ENCODE data around the gene PRICKLE2. TPM values are rescaled to one million over a fixed set of nuclear protein-coding genes. Genes with fewer than 3 reads are reported as not detected.

Gene PRICKLE2
- total RNA-seq, 1 donor from 2014 or later: 34.0 TPM

DNA sequence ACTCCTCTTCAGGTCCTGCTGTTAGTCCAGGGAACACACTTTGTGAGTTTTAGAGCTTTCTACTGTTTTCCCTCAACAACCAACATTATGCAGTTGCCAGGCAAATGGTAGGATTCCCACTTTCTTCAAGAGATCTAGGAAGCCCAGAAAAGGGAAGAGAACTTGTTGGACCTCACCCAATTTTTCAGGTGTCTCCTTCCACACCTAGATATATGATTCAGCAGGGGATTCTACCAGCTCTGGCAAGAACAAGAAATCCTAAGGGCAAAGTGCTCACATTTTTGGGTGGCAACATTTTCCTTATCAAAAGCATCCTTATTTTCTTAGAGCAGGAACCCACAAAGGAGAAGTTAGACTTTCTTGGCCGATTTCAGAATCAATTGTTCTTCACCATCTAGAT is 57.4 kb downstream of the PRICKLE2 start:
- intact Hi-C loops (cut with DNase I): loop anchor here (10.0 kb wide), 1 partner anchor 133 kb away; no protein-coding TSS in a partner anchor

DNA sequence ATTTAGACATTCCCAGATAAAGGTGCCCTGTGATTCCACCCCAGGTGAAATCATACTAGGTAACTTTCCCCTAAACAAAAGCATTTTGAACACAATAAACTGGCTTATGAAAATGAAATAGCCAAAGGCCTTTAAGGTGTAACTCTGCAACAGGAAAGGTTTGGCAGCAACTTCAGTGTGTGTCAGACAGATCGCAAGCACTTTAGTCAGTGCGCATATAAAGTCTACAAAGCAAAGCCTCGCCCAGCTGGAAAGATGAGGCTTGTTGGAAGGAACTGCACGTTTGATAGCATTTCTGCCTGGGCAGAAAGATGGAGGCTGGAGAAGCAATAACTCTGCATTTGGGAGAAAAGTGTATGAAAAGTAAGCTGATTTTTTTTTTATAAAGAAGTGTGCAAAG is 57.9 kb downstream of the PRICKLE2 start:
- intact Hi-C loops (cut with DNase I): loop anchor here (10.0 kb wide), 1 partner anchor 133 kb away; no protein-coding TSS in a partner anchor
- DNase-seq (ENCODE audit: low spot score) (no peak), ATAC-seq (no peak)

More for the DNA sequence above, 57.4 kb downstream of the PRICKLE2 start:
- DNase-seq (ENCODE audit: low spot score) (no peak), ATAC-seq (no peak)

DNA sequence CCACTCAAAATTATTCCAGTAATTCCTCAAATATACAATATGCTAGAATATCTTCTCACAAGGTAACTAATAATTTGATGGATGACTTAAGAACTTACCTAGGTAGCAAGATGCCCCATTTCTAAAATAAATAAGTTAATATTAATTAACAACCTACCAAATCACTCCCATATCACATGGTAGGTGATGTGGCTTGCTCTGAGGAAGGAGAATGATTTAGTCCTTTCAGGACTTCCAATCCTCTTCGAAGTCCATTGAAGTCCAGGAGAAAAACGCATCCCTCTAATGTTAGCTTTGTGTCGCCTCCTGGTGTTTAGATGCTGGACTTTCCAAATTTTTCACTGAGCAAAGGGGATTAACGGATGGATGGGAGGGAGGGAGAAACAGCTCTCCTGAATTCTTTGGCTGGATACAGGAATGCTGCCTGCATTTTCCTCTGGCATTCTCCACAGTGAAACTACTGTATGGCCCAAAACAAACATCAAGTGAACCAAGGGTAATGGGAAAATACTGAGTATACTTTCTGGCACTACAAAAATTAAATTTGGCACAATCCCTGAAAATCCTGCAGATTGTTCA is 58.6 kb downstream of the PRICKLE2 start:
- intact Hi-C loops (cut with DNase I): loop anchor here (10.0 kb wide), 1 partner anchor 132 kb away; no protein-coding TSS in a partner anchor
- no peak for DNase-seq (ENCODE audit: low spot score)
- peak; percentile 68 for ATAC-seq

DNA sequence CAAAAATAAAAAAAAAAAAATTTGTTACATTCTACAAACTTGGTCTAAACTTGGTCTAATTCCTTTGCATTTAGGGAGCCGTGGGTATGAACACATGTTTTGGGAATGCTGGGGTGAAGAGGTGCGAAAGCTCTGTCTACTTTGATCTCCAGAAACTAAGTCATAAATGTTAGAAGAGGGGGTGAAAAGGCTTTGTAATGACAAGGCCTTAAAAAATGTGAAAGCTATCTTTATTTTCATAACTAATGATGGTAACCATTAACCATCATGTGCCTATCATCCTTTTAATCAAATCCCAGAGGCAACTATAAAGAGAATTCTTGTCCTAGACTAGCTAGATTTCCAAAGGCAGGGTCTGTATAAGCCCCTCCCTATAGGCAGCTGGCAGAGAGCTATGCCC is 60.9 kb downstream of the PRICKLE2 start:
- no peak for DNase-seq (ENCODE audit: low spot score)
- intact Hi-C loops (cut with DNase I): loop anchor here (10.0 kb wide), 1 partner anchor 130 kb away; no protein-coding TSS in a partner anchor
- no peak for ATAC-seq

DNA sequence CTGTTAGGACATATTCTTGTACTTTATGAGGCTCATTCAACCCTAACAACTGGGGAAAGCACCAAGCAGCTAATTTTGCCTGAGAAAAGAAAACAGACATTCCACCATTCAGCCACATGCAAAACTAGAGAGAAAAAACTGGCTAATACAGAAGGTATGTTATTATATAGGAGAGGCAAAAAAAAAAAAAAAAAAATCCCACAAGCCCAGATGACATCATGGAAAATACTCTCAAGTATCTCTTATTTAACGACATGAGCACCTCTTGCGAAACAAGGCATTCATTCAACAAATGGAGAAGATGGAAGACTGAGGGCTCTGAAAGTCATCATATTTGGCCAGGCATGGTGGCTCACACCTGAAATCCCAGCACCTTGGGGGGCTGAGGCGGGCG is 61.5 kb downstream of the PRICKLE2 start:
- intact Hi-C loops (cut with DNase I): loop anchor here (10.0 kb wide), 1 partner anchor 129 kb away; no protein-coding TSS in a partner anchor
- ATAC-seq (peak; percentile 11), DNase-seq (ENCODE audit: low spot score) (no peak)

DNA sequence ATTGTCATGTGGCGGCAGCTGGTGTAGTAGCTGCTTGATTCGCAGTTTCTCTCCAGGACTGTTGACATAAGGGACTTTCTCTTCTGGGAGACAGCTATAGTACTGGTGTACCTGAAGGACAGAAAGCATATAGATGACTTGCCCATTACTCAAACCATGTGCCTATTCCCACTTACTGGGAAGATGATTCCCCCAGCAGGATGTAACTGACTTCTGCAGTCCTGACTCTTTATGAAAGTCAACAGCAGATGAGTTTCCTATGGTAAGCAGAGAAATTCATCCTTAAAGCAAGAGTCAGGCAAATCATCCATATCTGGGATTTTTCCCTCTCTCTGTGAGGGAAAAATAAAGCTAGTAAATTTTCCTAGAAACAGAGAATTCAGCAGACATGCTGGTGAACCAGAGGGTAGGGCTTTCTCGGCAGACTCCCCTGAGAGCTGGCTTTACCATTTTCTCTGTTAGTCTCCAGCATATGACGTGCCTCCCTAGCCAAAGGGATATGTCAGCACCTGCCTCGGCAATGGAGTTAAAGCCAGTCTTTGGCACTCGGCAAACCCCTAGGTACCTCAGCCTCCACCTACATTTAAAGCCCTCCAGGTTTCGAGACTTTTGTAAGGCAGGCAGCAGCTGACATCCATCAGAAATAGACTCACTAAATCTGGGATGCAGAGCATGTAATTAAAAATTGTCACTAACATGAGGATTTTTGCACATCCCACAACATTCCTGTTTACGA is 62.1 kb downstream of the PRICKLE2 start:
- intact Hi-C loops (cut with DNase I): loop anchor here (10.0 kb wide), 1 partner anchor 128 kb away; no protein-coding TSS in a partner anchor
- DNase-seq (ENCODE audit: low spot score): no peak

DNA sequence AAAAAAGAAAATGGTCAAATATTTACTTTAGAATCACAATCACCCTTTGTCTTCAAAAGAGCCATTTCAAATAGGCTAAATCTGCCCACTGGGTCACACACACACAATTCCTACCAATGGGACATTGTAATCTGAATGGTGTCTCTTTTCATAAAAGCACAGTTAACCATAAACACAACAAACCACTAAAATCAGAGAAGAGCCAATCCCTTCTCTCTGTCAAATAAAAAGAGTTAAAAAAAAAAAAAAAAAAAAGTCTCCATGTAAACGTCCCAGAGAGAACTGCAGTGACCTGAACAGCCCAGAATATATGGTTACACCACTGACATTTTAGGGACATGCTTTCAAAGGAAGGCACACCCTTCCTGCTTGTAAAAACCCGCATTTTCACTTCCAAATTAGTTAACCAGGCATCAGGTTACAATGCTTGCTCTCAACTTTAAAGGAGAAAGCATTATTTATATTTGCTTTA is 63.7 kb downstream of the PRICKLE2 start:
- DNase-seq (ENCODE audit: low spot score) (no peak), ATAC-seq (no peak)
- intact Hi-C loops (cut with DNase I): loop anchor here (10.0 kb wide), 1 partner anchor 127 kb away; no protein-coding TSS in a partner anchor

More for the DNA sequence above, 62.1 kb downstream of the PRICKLE2 start:
- no peak for ATAC-seq

DNA sequence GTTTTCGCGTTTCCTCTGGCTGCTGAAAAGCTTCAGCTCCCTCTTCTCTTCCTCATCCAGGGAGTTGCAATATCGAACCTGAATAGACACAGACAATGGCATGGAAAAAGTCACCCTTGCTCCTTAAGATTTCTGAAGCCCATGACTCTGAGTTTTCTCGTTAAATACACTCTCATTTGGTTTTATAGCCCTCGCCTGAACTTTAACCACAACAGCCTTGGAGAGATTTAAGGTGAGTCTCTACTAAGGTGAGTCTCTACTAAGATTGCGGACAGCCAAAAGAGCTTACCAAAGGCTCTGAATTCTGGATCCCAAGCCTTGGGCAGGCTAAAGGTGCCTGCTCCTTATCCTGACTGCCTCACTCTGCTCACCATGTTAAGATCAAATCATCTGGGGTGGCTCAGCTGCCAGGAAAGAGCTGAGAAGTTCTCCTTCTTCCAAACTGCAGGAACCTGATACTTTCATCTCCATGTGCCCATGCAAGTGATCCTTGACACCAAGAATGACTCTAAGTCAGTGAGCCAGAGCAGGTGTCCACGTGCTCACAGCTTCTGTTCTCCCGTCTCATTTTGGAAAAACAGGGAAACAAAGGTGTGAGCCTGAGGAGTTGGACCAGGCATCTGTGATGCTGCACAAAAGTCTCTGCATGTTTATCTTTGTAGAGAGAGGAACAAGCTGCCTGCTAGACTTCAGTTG is 65.1 kb downstream of the PRICKLE2 start:
- ATAC-seq (no peak), DNase-seq (ENCODE audit: low spot score) (no peak)
- intact Hi-C loops (cut with DNase I): loop anchor here (10.0 kb wide), 1 partner anchor 125 kb away; no protein-coding TSS in a partner anchor

DNA sequence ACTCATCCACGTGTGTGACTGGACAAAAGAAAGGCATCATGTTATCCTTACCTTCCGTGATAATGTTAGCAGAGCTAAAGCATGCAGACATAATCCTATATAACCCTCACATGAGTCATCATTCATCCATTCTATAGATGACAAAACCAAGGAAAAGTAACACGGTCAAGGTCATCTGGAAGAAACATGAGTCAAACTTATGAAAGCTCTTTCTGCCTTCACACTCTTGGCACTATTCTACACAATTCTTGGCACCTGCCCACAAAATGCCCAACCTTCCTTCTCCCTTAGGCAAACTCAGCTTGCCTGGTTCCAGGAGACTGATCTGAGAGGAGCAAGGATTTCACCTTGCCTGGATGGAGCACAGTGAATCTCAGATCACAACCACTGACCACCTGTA is 66.9 kb downstream of the PRICKLE2 start:
- intact Hi-C loops (cut with DNase I): no loop called here
- DNase-seq (ENCODE audit: low spot score): no peak
- no peak for ATAC-seq

DNA sequence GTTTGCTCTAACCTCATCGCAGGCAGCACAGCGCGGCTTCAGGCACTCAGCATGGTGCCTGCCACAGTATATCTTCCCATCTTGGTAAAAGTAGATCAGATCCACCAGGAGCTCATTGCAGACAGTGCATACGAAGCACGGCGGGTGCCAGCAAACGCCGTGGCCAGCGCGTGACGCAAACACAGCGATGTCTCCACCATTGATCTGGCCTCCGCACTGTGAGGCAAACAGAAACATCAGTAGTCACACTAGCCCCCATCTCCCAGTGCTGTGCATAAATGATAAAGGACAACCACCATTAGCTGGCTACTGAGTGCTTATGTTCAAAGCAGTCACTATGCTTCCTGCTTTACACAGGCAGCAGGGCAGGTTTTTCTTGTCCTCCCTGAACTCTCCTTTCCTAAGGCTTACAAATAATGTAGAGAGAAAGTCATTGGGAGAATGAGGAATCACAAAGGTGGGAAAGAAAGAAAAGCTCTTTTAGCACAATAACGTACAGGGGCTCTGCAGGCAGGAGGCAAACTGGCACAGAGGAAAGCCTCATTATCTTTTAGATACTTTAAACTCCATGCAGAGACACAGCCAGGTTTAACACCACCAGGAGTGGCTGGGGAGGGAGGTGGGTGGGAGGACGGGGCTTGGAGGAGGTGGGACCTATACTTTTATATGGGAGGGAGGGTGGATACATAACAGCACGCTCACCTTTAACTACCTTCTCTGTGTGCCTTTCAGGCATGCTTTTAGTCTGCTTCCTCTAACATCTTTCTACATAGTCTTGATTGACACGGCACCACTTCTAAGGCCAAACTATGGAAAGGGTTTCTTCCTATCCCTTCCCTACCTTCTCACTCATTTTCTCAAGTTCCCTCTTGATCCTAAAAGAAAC is 67.9 kb downstream of the PRICKLE2 start:
- intact Hi-C loops (cut with DNase I): no loop called here
- no peak for ATAC-seq

DNA sequence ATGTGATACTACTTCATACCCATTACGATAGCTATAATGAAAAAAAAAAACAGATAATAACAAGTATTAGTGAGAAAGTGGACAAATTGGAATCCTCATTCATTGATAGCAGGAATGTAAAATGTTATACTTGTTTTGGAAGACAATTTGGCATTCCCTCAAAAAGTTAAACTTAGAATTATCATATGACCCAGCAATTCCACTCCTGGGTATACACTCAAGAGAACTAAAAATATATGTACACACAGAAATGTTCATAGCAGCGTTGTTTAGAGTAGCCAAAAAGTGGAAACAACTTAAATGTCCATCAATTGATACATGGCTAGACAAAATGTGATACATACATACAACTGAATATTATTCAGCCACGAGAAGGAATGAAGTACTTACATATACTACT is 69.9 kb downstream of the PRICKLE2 start:
- DNase-seq (ENCODE audit: low spot score) (no peak), ATAC-seq (no peak)
- intact Hi-C loops (cut with DNase I): no loop called here

More for the DNA sequence above, 67.9 kb downstream of the PRICKLE2 start:
- no peak for DNase-seq (ENCODE audit: low spot score)

DNA sequence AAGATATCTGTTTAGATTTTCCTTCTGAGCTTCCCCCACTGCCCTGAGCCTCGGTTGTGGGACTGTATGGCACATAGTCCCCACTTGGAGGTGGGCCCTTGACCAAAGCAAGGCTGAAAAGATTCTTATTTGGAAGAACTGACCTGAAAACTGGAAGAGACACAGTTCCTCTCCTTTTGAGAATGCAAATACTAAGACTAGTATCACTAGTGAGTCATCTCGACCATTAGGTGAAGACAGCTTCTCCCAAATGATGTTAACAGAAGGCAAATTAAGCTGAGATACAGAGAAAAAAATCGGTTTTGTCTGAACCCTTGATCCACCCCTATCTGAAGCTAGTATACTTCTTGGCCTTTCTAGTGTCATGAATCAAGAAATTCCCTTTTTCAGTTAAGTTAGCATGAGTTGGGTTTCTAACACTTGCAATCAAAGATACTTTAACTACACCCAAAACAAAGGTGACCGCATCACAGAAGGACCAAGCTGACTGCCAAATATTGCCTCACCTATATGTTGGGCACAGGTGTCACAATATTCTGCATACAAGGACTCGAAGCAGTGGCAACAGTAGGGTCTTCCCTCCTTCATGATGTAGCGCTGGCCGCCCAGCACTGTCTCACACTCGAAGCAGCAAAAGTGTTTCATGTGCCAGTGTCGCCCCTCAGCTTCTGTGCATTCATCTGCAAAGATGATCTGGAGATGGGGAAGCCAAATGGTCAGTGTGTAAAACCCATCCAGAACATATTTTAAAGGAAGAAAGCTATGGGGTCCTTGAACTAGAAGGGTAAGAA is 72.4 kb downstream of the PRICKLE2 start:
- DNase-seq (ENCODE audit: low spot score) (no peak), ATAC-seq (no peak)
- intact Hi-C loops (cut with DNase I): no loop called here

DNA sequence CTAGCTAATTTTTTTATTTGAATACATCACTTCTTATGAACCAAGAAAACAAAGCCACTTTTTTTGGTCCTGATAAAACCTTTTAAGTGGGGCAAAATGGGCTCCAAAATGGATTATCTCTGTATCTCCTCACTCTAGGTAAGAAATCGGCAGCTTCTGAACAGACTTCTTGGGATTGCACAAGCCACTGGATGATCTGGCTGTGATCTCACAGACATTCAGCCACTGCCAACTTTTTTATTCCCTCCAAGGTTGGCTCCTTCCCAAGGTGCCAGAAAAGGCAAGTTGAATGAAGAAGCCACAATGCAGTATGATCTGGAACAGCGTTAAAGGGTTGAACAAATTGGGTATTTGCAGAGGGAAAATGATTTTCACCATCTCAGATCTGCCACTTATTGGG is 73.2 kb downstream of the PRICKLE2 start:
- intact Hi-C loops (cut with DNase I): no loop called here
- ATAC-seq (peak; percentile 33), DNase-seq (ENCODE audit: low spot score) (no peak)

DNA sequence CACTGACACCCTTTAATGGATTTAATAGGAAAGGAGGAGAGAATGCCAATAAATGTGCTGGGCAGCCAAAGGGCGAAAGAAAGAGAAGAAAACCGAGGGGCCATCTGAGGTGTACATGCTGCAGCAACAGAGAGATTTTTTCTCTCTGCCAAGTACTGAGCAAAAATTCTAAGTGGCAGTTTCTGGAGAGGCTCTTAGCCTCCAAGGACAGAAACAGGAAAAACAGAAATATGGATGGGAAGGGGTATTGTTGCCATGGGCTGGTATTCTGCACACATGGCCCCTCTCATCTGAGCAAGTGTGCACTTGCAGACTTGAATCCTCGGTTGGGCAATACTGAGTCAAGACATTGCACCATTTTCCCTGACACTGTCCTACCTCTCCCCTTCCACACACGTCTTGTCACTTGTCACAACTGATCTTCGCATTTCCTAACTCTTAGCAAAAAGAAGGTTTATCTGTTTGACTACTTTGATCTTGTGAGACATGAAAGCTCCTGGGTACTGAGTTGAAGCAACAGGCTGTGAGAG is 73.9 kb downstream of the PRICKLE2 start:
- DNase-seq (ENCODE audit: low spot score): no peak
- ATAC-seq: no peak
- intact Hi-C loops (cut with DNase I): no loop called here

DNA sequence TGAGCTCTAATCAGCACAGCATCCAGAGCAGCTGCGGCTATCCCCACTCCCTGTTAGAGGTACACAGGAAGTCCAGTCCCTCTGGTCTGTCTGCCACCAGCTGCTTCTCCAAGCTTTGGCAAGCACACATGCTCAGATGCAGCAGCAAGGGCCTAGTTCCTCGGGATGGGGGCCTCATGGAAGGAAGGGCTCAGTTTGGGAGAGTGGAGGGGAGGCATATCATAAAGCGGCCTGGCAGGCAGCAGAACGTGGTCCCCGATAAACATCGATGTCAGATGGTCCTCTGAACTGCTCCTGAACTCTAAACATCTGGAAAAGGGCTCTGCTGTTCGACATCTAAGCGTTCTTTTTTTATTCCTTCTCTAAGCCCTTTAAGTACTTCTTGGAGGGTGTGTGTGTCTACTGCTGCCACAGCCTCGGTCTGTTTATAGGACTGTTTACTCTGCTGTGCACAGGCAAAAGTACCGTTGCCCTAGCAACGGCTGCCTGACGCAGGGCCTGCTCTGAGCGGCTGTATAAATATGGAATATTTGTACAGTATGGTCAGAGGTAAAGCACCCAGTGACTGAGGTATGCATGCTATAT is 74.6 kb downstream of the PRICKLE2 start:
- ATAC-seq (peak; percentile 82), DNase-seq (ENCODE audit: low spot score) (no peak)
- intact Hi-C loops (cut with DNase I): no loop called here

DNA sequence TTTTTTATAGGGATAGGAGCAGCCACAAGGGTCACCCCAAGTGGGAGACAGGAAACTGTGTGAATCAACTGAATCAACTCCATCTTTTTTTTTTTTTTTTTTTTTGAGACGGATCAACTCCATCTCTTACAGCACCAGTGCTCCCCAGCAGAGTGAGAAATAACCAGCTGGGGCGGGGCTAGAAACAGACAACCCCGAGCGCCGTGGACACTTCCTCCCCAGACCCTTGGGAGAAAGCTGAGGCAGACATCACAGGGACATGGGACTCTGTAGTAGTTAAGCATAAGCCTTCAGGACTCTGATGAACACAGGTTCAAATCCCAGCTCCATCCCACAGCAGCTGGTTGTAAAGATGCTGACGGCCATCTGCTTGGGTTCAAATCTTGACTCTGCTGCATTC is 75.4 kb downstream of the PRICKLE2 start:
- ATAC-seq (no peak), DNase-seq (ENCODE audit: low spot score) (no peak)
- intact Hi-C loops (cut with DNase I): no loop called here

DNA sequence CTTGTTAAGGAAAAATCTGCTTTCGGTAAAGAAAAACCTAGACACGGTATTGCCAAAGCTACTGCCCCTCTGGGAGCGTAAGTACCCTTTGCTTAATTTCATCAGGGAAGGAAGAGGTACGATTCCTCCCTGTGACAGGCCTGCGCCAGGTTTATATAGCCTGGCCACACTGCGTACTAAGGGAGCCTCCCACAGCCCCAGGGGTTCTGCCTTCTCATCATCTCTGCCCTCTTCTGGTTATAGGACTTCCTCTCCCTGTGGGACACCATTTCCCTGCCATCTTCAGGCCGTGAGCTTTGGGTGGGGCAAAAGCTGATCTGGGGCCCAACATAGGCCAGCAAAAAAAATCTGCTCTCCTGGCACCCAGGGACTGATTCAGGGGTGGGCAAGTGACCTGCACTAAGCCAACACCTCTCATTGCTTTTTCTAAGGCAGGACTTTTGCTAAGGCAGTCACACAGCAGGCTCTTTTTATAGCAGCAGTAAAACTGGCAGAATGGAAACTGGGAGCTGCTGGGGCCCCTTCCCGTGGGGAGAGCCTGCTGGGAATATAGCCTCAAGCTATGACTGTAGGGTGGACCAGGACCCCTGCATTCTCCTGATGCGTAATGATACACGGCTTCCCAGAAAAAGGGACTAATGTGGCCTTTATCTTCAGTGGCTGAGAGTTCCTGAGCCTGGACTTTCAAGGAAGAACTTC is 76.2 kb downstream of the PRICKLE2 start:
- DNase-seq (ENCODE audit: low spot score): no peak
- no peak for ATAC-seq
- intact Hi-C loops (cut with DNase I): no loop called here
